ENCODE measurements around the gene COX6A1.
A peak's percentile ranks its signal among the peaks of the same experiment; 100 is the strongest.
"Not testable (repeated sequence)": the region's sequence is repeated elsewhere in the genome, so short reads cannot be mapped to it uniquely, and the experiment has no call there.

COX6A1 gene

GRCh38 chr12:120468325-120468820 is 30.5 kb downstream of the COX6A1 start:
- DNase-seq = peak; percentile 27

- DNase-seq = no peak
These were observed 31.0 kb downstream of the COX6A1 start for GRCh38 chr12:120468821-120469449.

GRCh38 chr12:120469450-120470149 is 31.7 kb downstream of the COX6A1 start, which contains the start of gene SRSF9:
Gene SRSF9 (minus strand): TSS chr12:120469748. CDS start chr12:120469609, 139 bp downstream.
- DNase-seq = peak; percentile 97

GRCh38 chr12:120470150-120470784 is 32.4 kb downstream of the COX6A1 start:
- no peak for DNase-seq

- DNase-seq = no peak
These were observed 34.6 kb downstream of the COX6A1 start for GRCh38 chr12:120472521-120472920.

GRCh38 chr12:120473807-120474615 is 36.1 kb downstream of the COX6A1 start:
- no peak for DNase-seq

- no peak for DNase-seq
These were observed 36.7 kb downstream of the COX6A1 start for GRCh38 chr12:120474616-120474960.

- DNase-seq = no peak
These were observed 37.7 kb downstream of the COX6A1 start for GRCh38 chr12:120475643-120476042.

GRCh38 chr12:120479458-120479857 is 41.5 kb downstream of the COX6A1 start:
- no peak for DNase-seq

- DNase-seq = no peak
These were observed 42.3 kb downstream of the COX6A1 start for GRCh38 chr12:120480211-120480610.

- DNase-seq = no peak
These were observed 43.3 kb downstream of the COX6A1 start for GRCh38 chr12:120481022-120481767.

GRCh38 chr12:120483621-120484020 is 45.7 kb downstream of the COX6A1 start:
- DNase-seq = no peak

GRCh38 chr12:120485961-120486881 is 48.3 kb downstream of the COX6A1 start:
- no peak for DNase-seq

GRCh38 chr12:120487552-120487951 is 49.6 kb downstream of the COX6A1 start:
- DNase-seq = not testable (repeated sequence)

- DNase-seq = no peak
These were observed 50.2 kb downstream of the COX6A1 start for GRCh38 chr12:120488057-120488640.

GRCh38 chr12:120489018-120489417 is 51.1 kb downstream of the COX6A1 start:
- no peak for DNase-seq

GRCh38 chr12:120490325-120490724 is 52.4 kb downstream of the COX6A1 start:
- DNase-seq = no peak
